Astrocyte (in vitro differentiated cells and primary cell): ENCODE measurements around the gene PITPNB. TPM values are rescaled to one million over a fixed set of nuclear protein-coding genes. Genes with fewer than 3 reads are reported as not detected.
A peak's percentile ranks its signal among the peaks of the same experiment; 100 is the strongest.

Source experiments
- DNase-seq: peaks from one replicate; pipeline ENCODE4 v3.0.0-alpha.2; 2010; ENCODE audit warnings: low read depth
- FAIRE-seq: peaks from 2 replicates; lab custom pipeline; 2011; peaks lifted over from hg19 to GRCh38; lab: Jason Lieb, UNC
- H2AFZ ChIP-seq: 2 replicates; pipeline ENCODE4 v1.6.0; 2012; ENCODE audit warnings: low read depth, low read length, inconsistent platforms
- H3K27ac ChIP-seq: 2 replicates; pipeline ENCODE4 v1.5.1; 2011; ENCODE audit warnings: low read depth, low read length, inconsistent platforms
- H3K27me3 ChIP-seq: 2 replicates; pipeline ENCODE4 v1.6.0; 2011; ENCODE audit warnings: low read length, inconsistent platforms; ENCODE audit not compliant: insufficient read depth
- H3K36me3 ChIP-seq: 2 replicates; pipeline ENCODE4 v1.5.1; 2011; ENCODE audit warnings: low read length, inconsistent platforms; ENCODE audit not compliant: insufficient read depth
- H3K4me1 ChIP-seq: 2 replicates; pipeline ENCODE4 v1.5.1; 2011; ENCODE audit warnings: low read length, inconsistent platforms; ENCODE audit not compliant: insufficient read depth
- H3K4me2 ChIP-seq: 2 replicates; pipeline ENCODE4 v1.6.0; 2012; ENCODE audit warnings: low read length, inconsistent platforms
- H3K4me3 ChIP-seq: 2 replicates; pipeline ENCODE4 v1.5.1; 2011; ENCODE audit warnings: low read depth, mild to moderate bottlenecking, low read length, inconsistent platforms; ENCODE audit not compliant: insufficient read depth
- H3K79me2 ChIP-seq: 2 replicates; pipeline ENCODE4 v1.6.0; 2012; ENCODE audit warnings: mild to moderate bottlenecking, low read length, inconsistent platforms; ENCODE audit not compliant: insufficient read depth
- H3K9ac ChIP-seq: 2 replicates; pipeline ENCODE4 v1.6.0; 2012; ENCODE audit warnings: mild to moderate bottlenecking, low read length, inconsistent platforms
- H3K9me3 ChIP-seq: 2 replicates; pipeline ENCODE4 v1.5.1; 2012; ENCODE audit warnings: low read depth, mild to moderate bottlenecking, low read length, inconsistent platforms; ENCODE audit not compliant: insufficient read depth
- H4K20me1 ChIP-seq: 2 replicates; pipeline ENCODE4 v1.6.0; 2012; ENCODE audit warnings: low read length, inconsistent platforms; ENCODE audit not compliant: insufficient read depth
- H3K27ac Mint-ChIP-seq: one replicate; pipeline ENCODE4 v1.8.0; 2021; ENCODE audit warnings: mild to moderate bottlenecking, mixed read lengths; ENCODE audit not compliant: unreplicated experiment
- H3K27me3 Mint-ChIP-seq: one replicate; pipeline ENCODE4 v1.8.0; 2021; ENCODE audit warnings: low read depth, mixed read lengths; ENCODE audit not compliant: unreplicated experiment
- H3K36me3 Mint-ChIP-seq: one replicate; pipeline ENCODE4 v1.8.0; 2021; ENCODE audit warnings: low read depth, mixed read lengths; ENCODE audit not compliant: unreplicated experiment
- H3K4me1 Mint-ChIP-seq: one replicate; pipeline ENCODE4 v1.8.0; 2021; ENCODE audit warnings: low read depth, mixed read lengths; ENCODE audit not compliant: unreplicated experiment
- H3K4me3 Mint-ChIP-seq: one replicate; pipeline ENCODE4 v1.8.0; 2021; ENCODE audit warnings: mild to moderate bottlenecking, moderate library complexity, mixed read lengths; ENCODE audit not compliant: unreplicated experiment
- H3K9me3 Mint-ChIP-seq: one replicate; pipeline ENCODE4 v1.8.0; 2021; ENCODE audit warnings: mild to moderate bottlenecking, mixed read lengths; ENCODE audit not compliant: unreplicated experiment
- EZH2 ChIP-seq: IDR thresholded peaks from 2 replicates; pipeline ENCODE4 v1.6.1; 2012; ENCODE audit warnings: mild to moderate bottlenecking, low read length, inconsistent platforms; ENCODE audit not compliant: insufficient read depth
- total RNA-seq: library from RNA; stranded (reverse); gene quantifications from 2 replicates; pipeline ENCODE4 v1.2.1, GENCODE V29; 2021
- TF ChIP-seq, protein P1 (sequence below): IDR thresholded peaks from 2 replicates; pipeline ENCODE4 v1.5.1; 2011; ENCODE audit warnings: low read depth, mild to moderate bottlenecking, inconsistent platforms, low read length, moderate library complexity; ENCODE audit not compliant: insufficient read depth

Gene PITPNB
- total RNA-seq, 1 donor from 2014 or later, result 90.6 TPM

DNA sequence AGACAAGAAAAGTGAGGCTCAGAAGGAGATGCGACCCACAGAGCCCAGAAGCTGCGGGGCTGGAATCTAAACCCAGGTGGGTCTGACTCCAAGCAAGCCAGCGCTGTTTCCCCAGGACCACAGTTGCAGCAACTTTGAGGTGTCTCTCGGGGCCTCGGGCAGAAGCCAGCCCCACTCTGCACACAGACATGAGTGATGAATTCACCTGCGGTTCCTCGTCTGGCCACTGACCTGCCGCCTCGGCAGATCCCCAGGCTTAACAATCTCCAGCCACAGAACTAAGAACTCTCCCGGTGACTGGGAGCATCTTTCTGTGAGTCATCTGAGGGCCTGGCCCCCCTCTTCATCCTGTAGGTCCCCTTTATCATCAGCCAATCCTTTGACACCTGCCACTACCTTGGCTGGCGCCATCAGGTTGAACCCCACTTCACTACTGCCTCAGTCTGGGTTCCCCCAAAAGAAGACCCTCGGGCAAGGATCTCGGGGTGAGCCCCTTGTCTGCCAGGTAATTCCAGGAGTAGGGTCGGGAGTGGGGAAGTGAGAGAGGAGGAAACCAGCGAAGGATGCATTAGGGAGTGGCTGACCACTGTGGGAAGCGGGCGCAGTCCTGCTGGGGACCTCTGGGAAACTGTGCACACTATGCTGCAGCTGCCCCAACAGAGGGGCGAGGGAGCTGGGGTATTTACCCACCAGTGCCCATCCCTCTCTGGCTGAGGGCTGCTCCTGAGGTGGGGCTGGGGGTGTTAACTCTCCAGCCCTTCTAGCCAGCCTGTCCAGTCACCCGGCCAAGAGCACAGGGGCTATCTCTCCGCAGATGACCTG is 84.5 kb downstream of the PITPNB start:
- no peak overlapping the region for H3K4me3 Mint-ChIP-seq
- peak overlapping the region; percentile 94 for H3K27ac Mint-ChIP-seq
- FAIRE-seq (no peak), DNase-seq (no peak)
- no peaks in the 10 kb centered on the region for H3K27me3 Mint-ChIP-seq
- H3K27ac ChIP-seq, result no peak overlapping the region
- peaks cover 26% of the 10 kb centered on the region for H3K4me1 Mint-ChIP-seq
- no peaks in the 10 kb centered on the region for H3K36me3 ChIP-seq
- peaks cover 9% of the 10 kb centered on the region for H3K9me3 Mint-ChIP-seq
- no peaks in the 10 kb centered on the region for H3K4me1 ChIP-seq
- H3K36me3 Mint-ChIP-seq, result peaks cover 7% of the 10 kb centered on the region
- no peaks in the 10 kb centered on the region for H4K20me1 ChIP-seq
- no peaks in the 10 kb centered on the region for H3K27me3 ChIP-seq
- H3K9me3 ChIP-seq, result no peaks in the 10 kb centered on the region
- TF ChIP-seq EZH2, result no peak
- TF ChIP-seq, protein P1, sequence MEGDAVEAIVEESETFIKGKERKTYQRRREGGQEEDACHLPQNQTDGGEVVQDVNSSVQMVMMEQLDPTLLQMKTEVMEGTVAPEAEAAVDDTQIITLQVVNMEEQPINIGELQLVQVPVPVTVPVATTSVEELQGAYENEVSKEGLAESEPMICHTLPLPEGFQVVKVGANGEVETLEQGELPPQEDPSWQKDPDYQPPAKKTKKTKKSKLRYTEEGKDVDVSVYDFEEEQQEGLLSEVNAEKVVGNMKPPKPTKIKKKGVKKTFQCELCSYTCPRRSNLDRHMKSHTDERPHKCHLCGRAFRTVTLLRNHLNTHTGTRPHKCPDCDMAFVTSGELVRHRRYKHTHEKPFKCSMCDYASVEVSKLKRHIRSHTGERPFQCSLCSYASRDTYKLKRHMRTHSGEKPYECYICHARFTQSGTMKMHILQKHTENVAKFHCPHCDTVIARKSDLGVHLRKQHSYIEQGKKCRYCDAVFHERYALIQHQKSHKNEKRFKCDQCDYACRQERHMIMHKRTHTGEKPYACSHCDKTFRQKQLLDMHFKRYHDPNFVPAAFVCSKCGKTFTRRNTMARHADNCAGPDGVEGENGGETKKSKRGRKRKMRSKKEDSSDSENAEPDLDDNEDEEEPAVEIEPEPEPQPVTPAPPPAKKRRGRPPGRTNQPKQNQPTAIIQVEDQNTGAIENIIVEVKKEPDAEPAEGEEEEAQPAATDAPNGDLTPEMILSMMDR, result no peak
- H3K9ac ChIP-seq, result no peak overlapping the region
- no peak overlapping the region for H2AFZ ChIP-seq
- no peak overlapping the region for H3K4me2 ChIP-seq
- no peak overlapping the region for H3K4me3 ChIP-seq
- no peaks in the 10 kb centered on the region for H3K79me2 ChIP-seq

DNA sequence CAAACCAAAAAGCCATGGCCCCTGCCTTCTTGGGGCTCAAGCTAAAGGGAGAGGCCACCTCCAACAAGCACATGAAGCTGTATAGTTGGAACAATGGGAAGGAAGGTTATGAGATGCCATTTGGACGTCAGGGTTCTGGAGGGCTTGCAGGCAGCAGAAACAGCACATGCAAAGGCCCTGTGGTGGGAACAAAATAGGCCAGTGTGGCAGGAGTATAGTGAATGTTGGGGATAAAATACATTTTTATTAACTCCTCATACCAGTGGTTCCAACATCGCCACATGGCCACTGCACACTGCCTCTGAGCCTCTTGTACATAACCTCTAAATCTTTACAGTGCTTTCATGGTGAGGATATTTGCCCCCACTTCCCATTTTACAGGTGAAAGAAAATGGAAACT is 85.3 kb downstream of the PITPNB start:
- no peak for FAIRE-seq
- Histone ChIP-seq H3K9ac (no peak overlapping the region), H3K79me2 (no peaks in the 10 kb centered on the region), H3K9me3 (no peaks in the 10 kb centered on the region), H3K36me3 (no peaks in the 10 kb centered on the region), H3K4me3 (no peak overlapping the region), H3K4me2 (no peak overlapping the region), H3K27me3 (no peaks in the 10 kb centered on the region), H4K20me1 (no peaks in the 10 kb centered on the region), H2AFZ (no peak overlapping the region), H3K4me1 (no peaks in the 10 kb centered on the region), H3K27ac (no peak overlapping the region)
- peaks cover 8% of the 10 kb centered on the region for H3K9me3 Mint-ChIP-seq
- peaks cover 26% of the 10 kb centered on the region for H3K4me1 Mint-ChIP-seq
- TF ChIP-seq EZH2, result no peak
- TF ChIP-seq, protein P1, result no peak
- H3K27ac Mint-ChIP-seq, result peak overlapping the region; percentile 66
- no peak for DNase-seq
- no peak overlapping the region for H3K4me3 Mint-ChIP-seq
- H3K36me3 Mint-ChIP-seq, result peaks cover 10% of the 10 kb centered on the region
- H3K27me3 Mint-ChIP-seq, result no peaks in the 10 kb centered on the region

DNA sequence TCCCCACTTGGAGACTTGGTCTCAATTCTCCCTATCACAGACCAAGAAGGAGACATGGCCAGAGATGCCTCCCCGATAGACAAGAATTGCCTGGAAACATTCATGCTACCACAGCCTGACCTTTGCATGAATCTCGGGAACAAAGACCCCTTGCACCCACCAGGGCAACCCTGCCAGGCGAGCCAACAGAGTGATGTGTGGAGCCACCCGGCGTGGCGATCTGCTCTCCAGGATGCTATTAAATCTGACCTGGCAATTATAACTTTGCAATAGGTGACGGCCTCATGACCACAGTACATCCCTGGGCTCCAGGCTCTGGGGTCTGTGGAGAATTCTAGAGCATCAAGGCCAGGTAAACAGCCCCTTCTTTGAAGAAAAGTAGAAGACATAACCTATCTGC is 86.5 kb downstream of the PITPNB start:
- no peaks in the 10 kb centered on the region for H3K27me3 Mint-ChIP-seq

More for the DNA sequence above, 86.5 kb downstream of the PITPNB start:
- H3K9me3 Mint-ChIP-seq, result peaks cover 2% of the 10 kb centered on the region
- no peak for DNase-seq
- H3K27ac Mint-ChIP-seq, result no peak overlapping the region
- no peaks in the 10 kb centered on the region for H3K79me2 ChIP-seq
- peaks cover 26% of the 10 kb centered on the region for H3K4me1 Mint-ChIP-seq
- no peaks in the 10 kb centered on the region for H4K20me1 ChIP-seq
- no peaks in the 10 kb centered on the region for H3K9me3 ChIP-seq
- FAIRE-seq, result no peak
- H3K4me2 ChIP-seq, result no peak overlapping the region
- no peak overlapping the region for H3K4me3 ChIP-seq
- no peaks in the 10 kb centered on the region for H3K4me1 ChIP-seq
- no peaks in the 10 kb centered on the region for H3K27me3 ChIP-seq
- no peaks in the 10 kb centered on the region for H3K36me3 ChIP-seq
- TF ChIP-seq, protein P1, result no peak
- no peak for TF ChIP-seq EZH2
- H3K9ac ChIP-seq, result no peak overlapping the region
- no peak overlapping the region for H2AFZ ChIP-seq
- H3K36me3 Mint-ChIP-seq, result peaks cover 9% of the 10 kb centered on the region
- H3K27ac ChIP-seq, result no peak overlapping the region
- no peak overlapping the region for H3K4me3 Mint-ChIP-seq
